Duodenal mucosa (tissue), 2 donors: ENCODE data around the gene SPACDR.

Experiments
- H3K27ac ChIP-seq: one replicate; pipeline ENCODE4 v1.7.0; 2013; ENCODE audit warnings: low read depth, low read length
- H3K27me3 ChIP-seq, 2 donors: one replicate each; pipeline ENCODE4 v1.7.0; 2013; ENCODE audit warnings: low read length in 2 of 2, control low read depth in 1 of 2; ENCODE audit not compliant: insufficient read depth in 2 of 2, control insufficient read depth in 1 of 2
- H3K36me3 ChIP-seq, 2 donors: one replicate each; pipeline ENCODE4 v1.7.0; 2013; ENCODE audit warnings: low read length in 2 of 2, control low read depth in 1 of 2; ENCODE audit not compliant: insufficient read depth in 2 of 2, control insufficient read depth in 1 of 2
- H3K4me1 ChIP-seq, 2 donors: one replicate each; pipeline ENCODE4 v1.7.0; 2013; ENCODE audit warnings: low read length in 2 of 2, control low read depth in 1 of 2; ENCODE audit not compliant: insufficient read depth in 2 of 2, control insufficient read depth in 1 of 2
- H3K4me3 ChIP-seq, 2 donors: one replicate each; pipeline ENCODE4 v1.7.0; 2013; ENCODE audit warnings: low read length in 2 of 2, low read depth in 1 of 2
- H3K9ac ChIP-seq, 2 donors: one replicate each; pipeline ENCODE4 v1.7.0; 2013; ENCODE audit warnings: low read length in 2 of 2, low read depth in 1 of 2
- H3K9me3 ChIP-seq, 2 donors: one replicate each; pipeline ENCODE4 v1.7.0; 2013; ENCODE audit warnings: low read length in 2 of 2, control low read depth in 1 of 2; ENCODE audit not compliant: control insufficient read depth in 1 of 2

Gene SPACDR

GRCh38 chr7:100493476-100494264 is 29.6 kb upstream of the SPACDR start:
- Histone ChIP-seq H3K9me3 (no peaks in the 10 kb centered on the region), H3K36me3 (no peaks in the 10 kb centered on the region), H3K27ac (no peak overlapping the region), H3K9ac (no peak overlapping the region), H3K4me1 (peaks cover 8 to 9% of the 10 kb centered on the region in 2 donors), H3K27me3 (no peaks in the 10 kb centered on the region), H3K4me3 (peak overlapping the region; percentile 8 to 50)

GRCh38 chr7:100492738-100493475 is 28.8 kb upstream of the SPACDR start:
- Histone ChIP-seq H3K9ac (no peak overlapping the region), H3K9me3 (no peaks in the 10 kb centered on the region), H3K36me3 (no peaks in the 10 kb centered on the region), H3K4me3 (peak overlapping the region; percentile 8 to 50), H3K4me1 (peaks cover 8 to 9% of the 10 kb centered on the region in 2 donors), H3K27me3 (no peaks in the 10 kb centered on the region), H3K27ac (no peak overlapping the region)

GRCh38 chr7:100491192-100491578 is 27.1 kb upstream of the SPACDR start:
- Histone ChIP-seq H3K27ac (no peak overlapping the region), H3K27me3 (no peaks in the 10 kb centered on the region), H3K9me3 (no peaks in the 10 kb centered on the region), H3K4me3 (no peak overlapping the region), H3K4me1 (peaks cover 8 to 9% of the 10 kb centered on the region in 2 donors), H3K36me3 (no peaks in the 10 kb centered on the region), H3K9ac (no peak overlapping the region)

- Histone ChIP-seq H3K4me3 (no peak overlapping the region), H3K4me1 (peaks cover 8 to 9% of the 10 kb centered on the region in 2 donors), H3K27ac (no peak overlapping the region), H3K9ac (no peak overlapping the region), H3K36me3 (no peaks in the 10 kb centered on the region), H3K9me3 (no peaks in the 10 kb centered on the region), H3K27me3 (no peaks in the 10 kb centered on the region)
Observed at GRCh38 chr7:100490483-100491191, 26.6 kb upstream of the SPACDR start.

- Histone ChIP-seq H3K9ac (no peak overlapping the region), H3K36me3 (no peaks in the 10 kb centered on the region)
Observed at GRCh38 chr7:100489824-100490223, 25.8 kb upstream of the SPACDR start.

GRCh38 chr7:100489121-100489520 is 25.1 kb upstream of the SPACDR start:
- no peaks in the 10 kb centered on the region for H3K36me3 ChIP-seq
- H3K27ac ChIP-seq = no peak overlapping the region
- H3K4me1 ChIP-seq = peaks cover 8 to 9% of the 10 kb centered on the region in 2 donors
- no peak overlapping the region for H3K9ac ChIP-seq
- H3K4me3 ChIP-seq = no peak overlapping the region
- no peaks in the 10 kb centered on the region for H3K27me3 ChIP-seq
- H3K9me3 ChIP-seq = no peaks in the 10 kb centered on the region

More at GRCh38 chr7:100489824-100490223, 25.8 kb upstream of the SPACDR start:
- Histone ChIP-seq H3K4me1 (peaks cover 8 to 9% of the 10 kb centered on the region in 2 donors), H3K27ac (no peak overlapping the region), H3K27me3 (no peaks in the 10 kb centered on the region), H3K4me3 (no peak overlapping the region), H3K9me3 (no peaks in the 10 kb centered on the region)

GRCh38 chr7:100488333-100489095 is 24.5 kb upstream of the SPACDR start:
- H3K9ac ChIP-seq = no peak overlapping the region
- no peak overlapping the region for H3K27ac ChIP-seq

GRCh38 chr7:100486753-100487446 is 22.8 kb upstream of the SPACDR start:
- Histone ChIP-seq H3K27ac (no peak overlapping the region), H3K9me3 (no peaks in the 10 kb centered on the region)

More at GRCh38 chr7:100488333-100489095, 24.5 kb upstream of the SPACDR start:
- peaks cover 3 to 5% of the 10 kb centered on the region in 2 donors for H3K4me1 ChIP-seq
- no peaks in the 10 kb centered on the region for H3K9me3 ChIP-seq
- no peak overlapping the region for H3K4me3 ChIP-seq
- H3K27me3 ChIP-seq = no peaks in the 10 kb centered on the region
- no peaks in the 10 kb centered on the region for H3K36me3 ChIP-seq

GRCh38 chr7:100486111-100486636 is 22.1 kb upstream of the SPACDR start:
- Histone ChIP-seq H3K9ac (no peak overlapping the region), H3K27ac (no peak overlapping the region), H3K36me3 (no peaks in the 10 kb centered on the region), H3K27me3 (no peaks in the 10 kb centered on the region), H3K9me3 (no peaks in the 10 kb centered on the region), H3K4me3 (no peak overlapping the region), H3K4me1 (peaks cover 6% of the 10 kb centered on the region in 2 donors)

More at GRCh38 chr7:100486753-100487446, 22.8 kb upstream of the SPACDR start:
- Histone ChIP-seq H3K27me3 (no peaks in the 10 kb centered on the region), H3K36me3 (no peaks in the 10 kb centered on the region), H3K4me1 (peaks cover 6% of the 10 kb centered on the region in 2 donors), H3K4me3 (no peak overlapping the region), H3K9ac (no peak overlapping the region)
